NCI-H187 (cell line): Measurements from ENCODE around the gene TUBGCP2.
"Not testable (repeated sequence)": the region's sequence is repeated elsewhere in the genome, so short reads cannot be mapped to it uniquely, and the experiment has no call there.

ENCODE experiments used
- DNase-seq, 2 experiments: peaks; one replicate each; lab custom pipeline; 2025; lab: John Stamatoyannopoulos, UW

TUBGCP2 gene

GRCh38 chr10:133246236-133246626 is 62.4 kb downstream of the TUBGCP2 start:
- DNase-seq: no peak

DNA sequence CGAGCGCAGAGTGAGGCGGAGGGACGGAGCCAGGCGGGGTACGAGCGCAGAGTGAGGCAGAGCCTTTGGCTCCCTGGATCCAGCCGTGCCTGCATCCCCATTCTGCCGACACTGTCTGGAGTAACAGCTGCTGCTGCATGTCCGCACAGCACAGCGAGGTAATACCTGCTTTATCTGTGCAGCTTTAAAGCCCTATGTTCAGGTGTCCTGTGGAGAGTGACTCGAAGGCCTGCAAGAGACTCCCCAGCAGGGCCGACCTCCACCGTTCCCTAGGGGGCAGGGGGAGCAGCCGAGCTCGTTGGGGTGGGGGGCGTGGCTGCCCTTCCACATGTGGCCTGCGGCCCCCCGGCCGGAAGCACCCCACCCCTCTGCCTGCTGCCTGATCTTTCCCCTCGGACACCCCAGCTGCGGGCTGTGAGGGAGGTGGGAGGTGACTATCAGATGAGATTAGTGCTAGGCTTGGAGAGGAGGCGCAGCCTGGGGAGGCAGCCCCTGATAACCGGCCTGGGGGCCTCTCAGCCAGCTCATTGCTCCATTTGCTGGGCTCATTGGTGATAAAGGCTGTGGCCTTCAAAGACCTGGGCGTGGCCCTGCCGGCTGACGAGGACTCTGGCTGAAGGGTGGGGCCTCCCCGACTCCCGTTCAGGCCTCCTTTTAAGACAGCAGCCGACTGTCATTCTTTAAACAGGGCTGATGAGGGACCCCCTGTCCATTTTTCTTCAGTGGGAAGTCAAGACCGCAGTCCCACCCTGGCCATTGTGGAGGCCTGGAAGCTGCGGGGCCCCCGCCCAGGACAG is 63.0 kb downstream of the TUBGCP2 start:
- DNase-seq: no peak

- DNase-seq: no peak
These were observed 65.1 kb downstream of the TUBGCP2 start for GRCh38 chr10:133243593-133243992.

- DNase-seq: no peak
These were observed 65.9 kb downstream of the TUBGCP2 start for GRCh38 chr10:133242611-133243356.

GRCh38 chr10:133241501-133242205 is 67.0 kb downstream of the TUBGCP2 start:
- DNase-seq: no peak

DNA sequence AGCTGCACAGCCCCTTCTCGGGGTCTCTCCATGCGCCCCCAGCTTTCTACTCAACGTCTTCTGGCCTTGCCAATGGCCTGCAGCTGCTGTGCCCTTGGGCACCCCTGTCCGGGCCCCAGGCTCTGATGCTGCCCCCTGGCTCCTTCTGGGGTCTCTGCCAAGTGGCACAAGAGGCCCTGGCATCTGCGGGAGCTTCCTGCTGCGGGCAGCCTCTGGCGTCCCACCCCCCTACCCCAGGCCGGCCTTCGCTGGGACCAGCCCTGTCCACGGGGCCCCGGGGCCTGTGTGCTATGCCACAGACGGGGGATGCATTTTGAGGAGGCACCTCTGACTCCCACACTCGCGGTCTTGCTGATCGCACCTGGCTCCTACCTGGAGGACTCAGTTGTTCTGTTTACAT is 68.7 kb downstream of the TUBGCP2 start:
- DNase-seq: no peak

DNA sequence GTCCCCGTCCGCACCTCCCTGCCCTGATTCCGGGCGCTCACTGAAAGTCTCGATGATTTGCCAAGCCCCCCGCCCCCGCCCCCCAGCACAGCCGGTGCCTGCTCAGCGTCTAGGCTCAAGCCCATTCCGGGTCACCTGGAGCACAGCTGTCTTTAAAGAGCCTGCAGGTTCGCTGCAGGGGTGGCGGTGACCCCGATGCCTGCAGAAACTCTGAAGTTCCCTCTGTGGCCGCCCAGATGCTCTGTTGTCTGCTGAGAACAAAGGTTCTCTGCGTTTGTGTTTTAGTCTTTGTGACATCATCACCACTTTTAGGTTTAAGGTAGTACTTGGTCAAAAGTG is 70.2 kb downstream of the TUBGCP2 start:
- DNase-seq: no peak

GRCh38 chr10:133237588-133238465 is 70.8 kb downstream of the TUBGCP2 start, which contains the start of gene VENTX:
TSS of gene VENTX (plus strand) at chr10:133237855. CDS start at chr10:133237915, 60 bp downstream.
- no peak for DNase-seq

DNA sequence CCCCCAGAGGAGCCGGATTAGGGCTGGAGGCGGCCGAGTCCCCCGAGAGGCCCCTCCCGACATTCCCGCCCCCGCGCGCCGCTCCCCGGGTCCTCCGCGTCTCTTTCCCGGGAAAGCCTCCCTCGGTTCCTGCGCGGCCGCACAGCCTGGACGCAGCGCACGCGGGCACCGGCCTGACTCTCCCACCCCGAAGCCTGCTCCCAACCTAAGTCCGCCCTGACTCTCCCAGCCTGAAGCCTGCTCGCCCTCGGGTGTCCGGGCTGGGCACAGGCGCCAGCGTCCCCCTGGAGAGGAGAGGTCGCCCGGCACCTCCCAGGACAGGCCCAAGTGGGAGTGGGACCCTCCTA is 71.5 kb downstream of the TUBGCP2 start:
- no peak for DNase-seq

DNA sequence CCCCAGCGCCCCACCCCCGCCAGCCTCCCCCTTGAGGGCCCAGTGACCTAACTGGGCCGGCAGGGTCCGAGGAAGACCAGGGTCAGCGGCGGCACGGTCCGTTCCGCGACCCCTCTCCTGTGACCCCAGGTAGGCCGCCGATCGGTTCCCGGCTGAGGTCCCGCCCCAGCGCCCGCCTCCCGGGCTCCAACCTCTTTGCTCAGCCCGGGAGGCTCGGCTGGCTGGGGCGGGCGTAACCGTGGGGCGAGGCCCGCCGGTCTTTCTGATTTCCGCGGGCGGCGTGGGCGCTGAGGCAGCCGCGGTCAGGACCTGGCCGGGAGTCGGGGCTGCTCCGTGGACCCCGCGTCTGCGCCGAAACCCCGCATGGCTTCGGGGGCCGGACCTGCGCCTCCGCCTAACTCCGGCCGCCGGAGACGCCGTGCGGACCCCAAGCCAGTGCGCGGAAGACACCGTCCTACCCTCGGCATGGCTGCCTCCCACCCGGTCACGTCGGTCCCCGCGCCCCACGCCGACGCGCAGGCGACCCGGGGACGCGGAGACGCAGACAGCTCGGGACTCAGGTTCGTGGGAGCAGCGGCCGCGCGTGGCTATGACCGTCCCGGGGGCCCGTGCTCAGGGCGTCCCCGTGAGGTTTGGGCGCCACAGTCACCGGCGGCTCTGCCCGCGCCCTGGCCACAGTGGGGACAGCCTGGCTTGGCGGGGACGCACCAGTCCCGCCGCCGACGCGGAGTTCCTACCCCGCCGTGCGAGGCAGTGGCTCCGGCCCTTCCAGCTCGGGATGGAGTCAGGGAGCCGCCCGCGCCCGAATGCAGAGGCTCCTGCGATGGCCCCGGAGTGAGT is 72.1 kb downstream of the TUBGCP2 start:
- no peak for DNase-seq

DNA sequence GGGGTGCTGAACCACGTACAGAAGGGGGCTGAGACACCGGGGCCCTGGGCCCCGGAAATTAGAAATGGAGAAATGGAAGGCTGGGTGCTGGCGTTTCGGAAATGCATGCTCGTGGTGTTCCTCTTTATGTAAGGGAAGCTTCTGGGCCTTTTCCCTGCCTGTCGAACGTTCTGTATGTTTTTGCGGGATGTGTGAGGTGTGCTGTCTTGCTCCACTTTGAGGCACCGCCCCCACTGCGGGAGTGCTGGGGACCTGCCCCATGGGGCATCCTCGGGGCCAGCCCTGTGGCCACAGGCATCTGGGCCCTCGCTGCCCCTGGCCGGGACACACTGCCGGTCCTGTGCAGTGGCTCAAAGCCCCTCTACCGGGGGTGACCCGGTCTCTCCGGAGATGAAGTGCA is 72.7 kb downstream of the TUBGCP2 start:
- DNase-seq: no peak

DNA sequence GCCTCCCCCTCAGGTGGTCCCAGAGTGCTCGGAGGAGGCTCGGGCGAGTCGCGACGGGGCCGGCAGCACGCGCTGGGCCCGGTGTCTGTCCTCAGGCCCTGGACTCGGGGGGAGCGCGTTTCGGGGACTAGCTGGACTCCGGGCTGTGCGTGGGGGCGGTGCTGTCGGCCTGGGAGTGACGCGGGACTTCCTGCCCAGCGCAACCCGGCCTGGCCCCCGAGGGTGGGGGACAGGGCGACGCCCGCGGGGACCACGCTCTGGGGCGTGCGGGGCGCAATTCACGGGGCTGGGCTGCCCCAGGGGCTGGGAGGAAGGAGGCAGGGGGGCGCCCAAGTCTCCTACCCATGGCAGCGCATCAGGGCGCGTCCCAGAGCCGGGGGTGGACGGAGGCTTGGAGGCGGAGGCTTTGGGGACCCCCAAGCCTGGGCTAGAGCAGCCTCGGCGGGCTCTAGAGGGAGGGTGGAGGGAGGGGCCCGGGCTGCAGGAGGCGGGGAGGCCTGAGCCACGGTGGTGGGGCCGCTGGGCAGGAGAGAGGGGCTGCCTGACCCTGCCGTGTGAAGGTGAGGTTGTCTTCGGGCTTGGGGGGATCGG is 73.3 kb downstream of the TUBGCP2 start:
- DNase-seq: no peak

DNA sequence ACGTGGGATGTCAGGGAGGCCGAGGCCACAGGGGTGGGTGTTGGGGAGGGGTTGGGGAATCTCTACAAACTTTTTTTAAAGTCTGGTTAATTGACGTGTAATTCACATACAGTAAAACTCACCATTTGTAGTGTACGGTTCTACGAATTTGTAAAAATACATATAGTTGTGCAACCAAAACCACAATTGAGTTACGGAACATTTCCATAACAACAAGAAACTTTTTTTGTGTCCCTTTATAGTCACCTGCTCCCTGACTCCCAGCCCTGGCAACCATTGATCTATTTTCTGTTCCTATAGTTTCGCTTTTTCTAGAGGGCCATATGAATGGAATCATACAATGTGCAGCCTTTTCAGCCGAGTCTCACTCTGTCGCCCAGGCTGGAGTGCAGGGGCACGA is 73.9 kb downstream of the TUBGCP2 start:
- not testable (repeated sequence) for DNase-seq

- no peak for DNase-seq
These were observed 76.6 kb downstream of the TUBGCP2 start for GRCh38 chr10:133231946-133232574.

- DNase-seq: no peak
These were observed 77.3 kb downstream of the TUBGCP2 start for GRCh38 chr10:133231244-133231945.

DNA sequence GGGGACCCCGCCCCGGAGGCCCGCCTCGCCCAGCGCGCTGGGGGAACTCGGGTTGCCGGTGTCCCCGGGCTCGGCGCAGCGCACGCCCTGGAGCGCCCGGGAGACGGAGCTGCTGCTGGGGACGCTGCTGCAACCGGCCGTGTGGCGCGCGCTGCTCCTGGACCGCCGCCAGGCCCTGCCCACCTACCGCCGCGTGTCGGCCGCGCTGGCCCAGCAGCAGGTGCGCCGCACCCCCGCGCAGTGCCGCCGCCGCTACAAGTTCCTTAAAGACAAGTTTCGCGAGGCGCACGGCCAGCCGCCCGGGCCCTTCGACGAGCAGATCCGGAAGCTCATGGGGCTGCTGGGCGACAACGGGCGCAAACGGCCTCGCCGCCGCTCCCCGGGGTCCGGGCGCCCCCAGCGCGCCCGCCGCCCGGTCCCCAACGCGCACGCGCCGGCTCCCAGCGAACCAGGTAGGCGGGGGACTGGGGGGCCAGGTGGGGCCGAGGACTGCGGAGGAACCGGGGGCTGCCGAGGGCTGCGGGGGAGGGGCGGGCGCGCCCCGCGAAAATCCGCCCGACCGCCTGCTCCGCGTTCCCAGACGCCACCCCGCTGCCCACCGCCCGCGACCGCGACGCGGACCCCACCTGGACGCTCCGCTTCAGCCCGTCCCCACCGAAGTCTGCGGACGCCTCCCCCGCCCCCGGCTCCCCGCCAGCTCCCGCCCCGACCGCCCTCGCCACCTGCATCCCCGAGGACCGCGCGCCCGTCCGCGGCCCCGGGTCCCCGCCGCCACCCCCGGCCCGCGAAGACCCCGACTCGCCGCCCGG is 78.1 kb downstream of the TUBGCP2 start:
- no peak for DNase-seq

DNA sequence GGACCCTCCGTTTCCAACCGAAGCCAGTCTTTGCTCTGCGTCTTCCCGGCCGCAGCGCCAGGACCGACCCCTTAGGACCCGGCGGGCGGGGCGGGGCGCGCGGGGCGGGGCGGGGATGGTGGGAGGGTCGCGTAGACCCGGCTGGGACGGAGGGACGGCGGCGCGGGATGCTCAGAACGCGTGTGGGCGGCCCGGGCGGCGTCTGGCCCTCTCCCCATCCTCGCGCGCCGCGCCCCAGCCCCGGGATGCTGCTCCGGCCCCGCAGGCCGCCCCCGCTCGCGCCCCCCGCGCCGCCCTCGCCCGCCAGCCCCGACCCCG is 78.7 kb downstream of the TUBGCP2 start, which contains the start of gene UTF1:
Gene UTF1, plus strand, starts transcription at position 174 of the 318 bp plus-strand sequence. Its CDS starts 72 bp downstream, at position 246.
- no peak for DNase-seq

DNA sequence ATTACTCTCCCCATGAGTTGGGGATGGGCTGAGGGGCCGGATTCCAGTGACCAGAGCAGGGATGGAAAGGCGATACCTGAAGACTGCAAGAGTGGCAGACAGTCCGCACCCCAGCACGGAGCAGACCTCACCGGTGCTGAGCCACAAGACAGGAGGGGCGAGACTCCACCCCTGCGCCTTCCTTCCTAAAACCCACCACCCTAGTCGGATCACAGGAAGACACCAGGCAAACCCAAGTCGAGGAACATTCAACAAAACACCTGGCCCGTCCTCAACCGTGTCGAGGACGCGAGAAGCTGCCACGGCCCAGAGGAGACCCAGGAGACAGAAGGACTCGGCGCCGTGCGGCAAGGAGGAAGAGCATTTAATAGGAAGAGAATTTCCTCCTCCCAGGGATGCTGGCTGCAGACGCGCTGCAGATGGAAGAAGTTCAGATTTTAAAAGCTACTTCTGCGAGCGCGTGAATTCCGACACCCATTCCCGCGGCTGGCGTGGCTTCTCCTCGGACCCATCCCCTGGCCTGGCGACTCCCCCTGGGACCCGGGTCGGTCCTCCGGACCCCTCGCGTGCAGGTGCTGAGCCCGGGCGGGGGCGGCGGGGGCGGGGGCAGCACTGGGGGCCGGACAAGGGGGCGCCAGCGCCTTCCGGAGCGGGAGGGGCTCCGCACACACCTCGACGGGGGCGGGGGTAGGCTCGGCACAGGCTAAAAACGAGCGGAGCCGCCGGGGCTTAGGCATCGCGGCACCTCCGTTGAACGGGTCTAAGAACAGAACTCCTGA is 79.2 kb downstream of the TUBGCP2 start:
- no peak for DNase-seq
